ENCODE data around the gene SLC5A7.

GRCh38 chr2:108031471-108031941, 45.2 kb downstream of the SLC5A7 start:
- TF ChIP-seq, protein P1, sequence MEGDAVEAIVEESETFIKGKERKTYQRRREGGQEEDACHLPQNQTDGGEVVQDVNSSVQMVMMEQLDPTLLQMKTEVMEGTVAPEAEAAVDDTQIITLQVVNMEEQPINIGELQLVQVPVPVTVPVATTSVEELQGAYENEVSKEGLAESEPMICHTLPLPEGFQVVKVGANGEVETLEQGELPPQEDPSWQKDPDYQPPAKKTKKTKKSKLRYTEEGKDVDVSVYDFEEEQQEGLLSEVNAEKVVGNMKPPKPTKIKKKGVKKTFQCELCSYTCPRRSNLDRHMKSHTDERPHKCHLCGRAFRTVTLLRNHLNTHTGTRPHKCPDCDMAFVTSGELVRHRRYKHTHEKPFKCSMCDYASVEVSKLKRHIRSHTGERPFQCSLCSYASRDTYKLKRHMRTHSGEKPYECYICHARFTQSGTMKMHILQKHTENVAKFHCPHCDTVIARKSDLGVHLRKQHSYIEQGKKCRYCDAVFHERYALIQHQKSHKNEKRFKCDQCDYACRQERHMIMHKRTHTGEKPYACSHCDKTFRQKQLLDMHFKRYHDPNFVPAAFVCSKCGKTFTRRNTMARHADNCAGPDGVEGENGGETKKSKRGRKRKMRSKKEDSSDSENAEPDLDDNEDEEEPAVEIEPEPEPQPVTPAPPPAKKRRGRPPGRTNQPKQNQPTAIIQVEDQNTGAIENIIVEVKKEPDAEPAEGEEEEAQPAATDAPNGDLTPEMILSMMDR (IDR thresholded peaks at IDR 0.05), result no peak
- TF ChIP-seq POLR2A (IDR thresholded peaks at IDR 0.05; ENCODE audit: low read depth), result no peak

All from esophagus muscularis mucosa (tissue), 3 donors.